K562 (cell line): Measurements from ENCODE around the gene ODC1. TPM values are rescaled to one million over a fixed set of nuclear protein-coding genes. Genes with fewer than 3 reads are reported as not detected.
A peak's percentile ranks its signal among the peaks of the same experiment; 100 is the strongest.

Experiments
- ATAC-seq: fragments of 200-7000 bp; cut with Tn5 transposase; 3 replicates; pipeline ENCODE4 v1.9.1; 2020; ENCODE audit warnings: moderate library complexity
- BruUV-seq: library from RNA; stranded (reverse); fragments of 400-500 nt; replicated peaks from 2 replicates; lab custom pipeline; 2021; lab: Mats Ljungman, UMichigan
- CTCF ChIA-PET: fragments of 300-600 bp; formaldehyde crosslinking; extraction: SDS; loops from one replicate; lab custom pipeline; 2021; ENCODE audit warnings: low intra/inter-chr PET ratio; lab: Yijun Ruan, JAX
- POLR2A ChIA-PET: fragments of 300-600, 350-650 bp; sonication (Branson Sonifier 250); formaldehyde crosslinking; extraction: SDS; loops from one replicate; lab custom pipeline; 2021; ENCODE audit warnings: antibody characterized with exemption, inconsistent platforms; lab: Yijun Ruan, JAX
- DNase-seq, 4 experiments: peaks; one replicate each; pipeline versions ENCODE4 v3.0.0 to v3.0.0-alpha.2; 2011 to 2018; ENCODE audit warnings: low spot score in 3 of 4, mixed read lengths in 3 of 4; ENCODE audit errors: extremely low read depth in 1 of 4
- FAIRE-seq: peaks from 2 replicates; lab custom pipeline; 2011; peaks lifted over from hg19 to GRCh38; lab: Jason Lieb, UNC
- H2AFZ ChIP-seq: 2 replicates; pipeline ENCODE4 v1.6.0; 2011; ENCODE audit warnings: low read depth, low read length, control low read depth, inconsistent platforms
- H3K27ac ChIP-seq: fragments of 200-600 bp; 3 replicates; pipeline ENCODE4 v1.8.0; 2011; ENCODE audit warnings: low read depth, mild to moderate bottlenecking, control low read depth, inconsistent platforms, low read length, moderate library complexity, mixed read lengths; ENCODE audit errors: extremely low read depth
- H3K27me3 ChIP-seq, 2 experiments: fragments of 300-600 bp in 1 of 2; 2 replicates in 1 of 2; 3 replicates in 1 of 2; pipeline versions ENCODE4 v1.6.0 to v1.8.0; 2011; ENCODE audit warnings: inconsistent platforms in 2 of 2, low read length in 2 of 2, mild to moderate bottlenecking in 1 of 2, mixed read lengths in 1 of 2, moderate library complexity in 1 of 2; ENCODE audit not compliant: control insufficient read depth in 2 of 2, insufficient read depth in 2 of 2
- H3K36me3 ChIP-seq: fragments of 300-600 bp; 3 replicates; pipeline ENCODE4 v1.8.0; 2011; ENCODE audit warnings: mild to moderate bottlenecking, low read length, inconsistent platforms; ENCODE audit not compliant: control insufficient read depth, insufficient read depth
- H3K4me1 ChIP-seq, 2 experiments: fragments of 200-600 bp in 1 of 2; replicated peaks in 1 of 2; 2 replicates in 1 of 2; 3 replicates in 1 of 2; pipeline versions ENCODE4 v1.5.1 to v1.8.0; 2011; ENCODE audit warnings: inconsistent platforms in 2 of 2, low read length in 2 of 2, mild to moderate bottlenecking in 1 of 2, mixed read lengths in 1 of 2, moderate library complexity in 1 of 2; ENCODE audit not compliant: control insufficient read depth in 2 of 2, insufficient read depth in 2 of 2
- H3K4me2 ChIP-seq: 2 replicates; pipeline ENCODE4 v1.6.1; 2011; ENCODE audit warnings: low read length, control low read depth, inconsistent platforms, mixed read lengths; ENCODE audit not compliant: insufficient read depth
- H3K4me3 ChIP-seq: fragments of 200-600 bp; sonication (generic), shearing (Covaris generic); 2 replicates; pipeline ENCODE4 v1.5.1; 2016; ENCODE audit warnings: control low read depth, inconsistent platforms
- H3K79me2 ChIP-seq: fragments of 200-600 bp; 3 replicates; pipeline ENCODE4 v1.8.0; 2011; ENCODE audit warnings: low read length, inconsistent platforms; ENCODE audit not compliant: control insufficient read depth, insufficient read depth
- H3K9ac ChIP-seq, 2 experiments: 2 replicates each; pipeline versions ENCODE4 v1.6.0 to v1.6.1; 2011; ENCODE audit warnings: low read depth in 2 of 2, low read length in 2 of 2, control low read depth in 1 of 2, inconsistent platforms in 1 of 2, mild to moderate bottlenecking in 1 of 2, mixed read lengths in 1 of 2; ENCODE audit not compliant: insufficient read depth in 1 of 2
- H3K9me1 ChIP-seq: one replicate; pipeline ENCODE4 v1.6.0; 2011; ENCODE audit warnings: inconsistent platforms, mild to moderate bottlenecking, low read length, moderate library complexity; ENCODE audit not compliant: control insufficient read depth, insufficient read depth
- H3K9me3 ChIP-seq: replicated peaks from 2 replicates; pipeline ENCODE4 v1.5.1; 2011; ENCODE audit warnings: low read depth, low read length, inconsistent platforms; ENCODE audit not compliant: control insufficient read depth, insufficient read depth
- H4K20me1 ChIP-seq: replicated peaks from 2 replicates; pipeline ENCODE4 v1.6.1; 2011; ENCODE audit warnings: low read length, inconsistent platforms, mixed read lengths; ENCODE audit not compliant: control insufficient read depth, insufficient read depth
- CREB3L1 ChIP-seq: fragments of 450-650 bp; IDR thresholded peaks from 2 replicates; pipeline ENCODE4 v1.6.1; 2014; ENCODE audit warnings: low read depth, mild to moderate bottlenecking, moderate library complexity, borderline replicate concordance
- ERF ChIP-seq: fragments of 450-650 bp; formaldehyde crosslinking; IDR thresholded peaks from 2 replicates; pipeline ENCODE4 v1.4.0; 2020; ENCODE audit warnings: mild to moderate bottlenecking, mixed read lengths
- FIP1L1 ChIP-seq: fragments of 200-400 bp; formaldehyde crosslinking; IDR thresholded peaks from 2 replicates; pipeline ENCODE4 v1.6.1; 2018; ENCODE audit warnings: mild to moderate bottlenecking, low read depth, low read length; ENCODE audit not compliant: poor library complexity, severe bottlenecking
- MTA3 ChIP-seq: fragments of 450-650 bp; formaldehyde crosslinking; IDR thresholded peaks from 2 replicates; pipeline ENCODE4 v1.6.1; 2017; ENCODE audit warnings: mild to moderate bottlenecking, borderline replicate concordance
- NELFE ChIP-seq: IDR thresholded peaks from 2 replicates; pipeline ENCODE4 v1.6.1; 2011; ENCODE audit warnings: mild to moderate bottlenecking; ENCODE audit not compliant: insufficient read depth, insufficient read length
- NR2C2 ChIP-seq, 2 experiments: fragments of 200-800 bp in 1 of 2; sonication (Bioruptor generic) in 1 of 2; sonication (generic) in 1 of 2; formaldehyde crosslinking in 1 of 2; IDR thresholded peaks; 2 replicates each; pipeline versions ENCODE4 v1.6.1 to v1.8.0; 2016 to 2022; ENCODE audit warnings: mild to moderate bottlenecking in 1 of 2, missing compliant biosample characterization in 1 of 2, missing genetic modification characterization in 1 of 2, missing genetic modification reagents in 1 of 2
- RB1 ChIP-seq: fragments of 450-650 bp; IDR thresholded peaks from 2 replicates; pipeline ENCODE4 v1.6.1; 2017; ENCODE audit warnings: low read depth, mild to moderate bottlenecking
- SMAD4 ChIP-seq: fragments of 250-450 bp; sonication (Bioruptor Pico); conservative IDR thresholded peaks from 2 replicates; pipeline ENCODE4 v1.8.0; 2021; ENCODE audit warnings: inconsistent platforms, mild to moderate bottlenecking, moderate library complexity
- WHSC1 ChIP-seq: IDR thresholded peaks from one replicate; pipeline ENCODE4 v1.6.1; 2012; ENCODE audit warnings: low read length, control low read depth, inconsistent platforms
- ZC3H4 ChIP-seq: sonication (generic); formaldehyde crosslinking; IDR thresholded peaks from 2 replicates; pipeline ENCODE4 v1.9.0; 2021; ENCODE audit warnings: missing genetic modification reagents, borderline replicate concordance
- ZNF431 ChIP-seq: sonication (generic); formaldehyde crosslinking; IDR thresholded peaks from 2 replicates; pipeline ENCODE4 v1.8.0; 2022; ENCODE audit warnings: mild to moderate bottlenecking, missing genetic modification reagents
- ZNF449 ChIP-seq: fragments of 250-450 bp; sonication (Bioruptor Pico); IDR thresholded peaks from 2 replicates; pipeline ENCODE4 v1.8.0; 2022; ENCODE audit warnings: moderate library complexity, mild to moderate bottlenecking, inconsistent platforms
- ZSCAN32 ChIP-seq: fragments of 450-650 bp; formaldehyde crosslinking; IDR thresholded peaks from 2 replicates; pipeline ENCODE4 v1.4.0; 2020; ENCODE audit warnings: mild to moderate bottlenecking, moderate library complexity
- WGBS: fragments of 100-300 bp; shearing (Covaris generic); methylation state at CpG from one replicate; pipeline ENCODE4 v1.1.6; 2016; ENCODE audit warnings: low coverage, mixed read lengths; ENCODE audit not compliant: insufficient coverage; ENCODE audit errors: missing lambda C conversion rate; 5-methylcytosine and 5-hydroxymethylcytosine counted together
- in situ Hi-C: fragments of 300-500 bp; cut with MboI; formaldehyde crosslinking; loops from 4 replicates; pipeline ENCODE4 v1.15.0; 2018; ENCODE audit warnings: inconsistent platforms, mixed read lengths
- intact Hi-C: fragments of 100-400 bp; cut with micrococcal nuclease; formaldehyde crosslinking; loops from 2 replicates; pipeline ENCODE4 v1.14.2; 2022
- polyA plus RNA-seq, 8 experiments: library from polyadenylated mRNA; depleted of rRNA in 4 of 8; stranded (reverse) in 5 of 8; unstranded in 3 of 8; fragments of >200 nt; fragmentation: Nextera tagmentation in 2 of 8; fragmentation: Illumina TruSeq in 1 of 8; extraction: Ambion mirVana in 2 of 8; extraction: Trizol in 1 of 8; gene quantifications; 2 replicates each; pipeline versions ENCODE4 v1.2.1 to v1.2.3, GENCODE V29; 2011 to 2014; ENCODE audit warnings: inconsistent platforms in 1 of 8, missing spikeins in 1 of 8
- total RNA-seq, 7 experiments: library from RNA; depleted of rRNA in 6 of 7; stranded (reverse); fragments of >200 nt in 6 of 7; fragmentation: Illumina TruSeq in 2 of 7; extraction: Trizol in 2 of 7; gene quantifications; 2 replicates each; pipeline versions ENCODE4 v1.2.1 to v1.2.3, GENCODE V29; 2011 to 2021; ENCODE audit warnings: low replicate concordance in 1 of 7
- TF ChIP-seq, protein P1 (sequence below), 2 experiments: fragments of 250-450 bp in 1 of 2; fragments of 450-650 bp in 1 of 2; sonication (Bioruptor Pico) in 1 of 2; IDR thresholded peaks; 2 replicates each; pipeline versions ENCODE4 v1.6.1 to v1.8.0; 2016 to 2021; ENCODE audit warnings: mild to moderate bottlenecking in 2 of 2, moderate library complexity in 2 of 2, missing compliant biosample characterization in 1 of 2, missing genetic modification characterization in 1 of 2

The ODC1 gene
- total and polyA plus RNA-seq, 9 of the 15 experiments (the other 6 are each of a cell fraction or from before 2014, with no cell fraction given): 142 to 563 (median 457) TPM

GRCh38 chr2:10447895-10448575 is at the start of gene ODC1 (continued):
- TF ChIP-seq ZNF431 (CRISPR knock-in tag): peak; percentile 79
- TF ChIP-seq CREB3L1: peak; percentile 71; the same call in 1 of the 2 replicates
- peak; percentile 52; the same call in 1 of the 2 replicates for TF ChIP-seq ZSCAN32 (CRISPR knock-in tag)
- peak; percentile 92 for TF ChIP-seq FIP1L1
- TF ChIP-seq NELFE: peak; percentile 59
- TF ChIP-seq ZC3H4 (CRISPR knock-in tag): peak; percentile 70; the same call in 1 of the 2 replicates
- TF ChIP-seq SMAD4: peak; percentile 94
- peak; percentile 84 for TF ChIP-seq RB1

GRCh38 chr2:10497797-10498251 is 49.7 kb upstream of the ODC1 start:
- H3K27ac ChIP-seq: no peak overlapping the region
- no peaks in the 10 kb centered on the region for H3K9me3 ChIP-seq
- ChIA-PET CTCF (no interaction called here), POLR2A (interaction anchor here (0.6 to 1.9 kb wide), 4 partner anchors 15 to 291 kb away, joined by 3 to 6 read pairs (median 4); no protein-coding TSS in a partner anchor)
- H3K9ac ChIP-seq: peak overlapping the region in 1 of 2 experiments; percentile 48; a peak in 1 of 4 replicates
- intact Hi-C loops: no loop called here
- H3K36me3 ChIP-seq: no peaks in the 10 kb centered on the region
- peaks cover 0 to 26% of the 10 kb centered on the region in 2 experiments; a peak in 2 of 5 replicates for H3K4me1 ChIP-seq
- H3K4me2 ChIP-seq: peak overlapping the region; percentile 27; the same call in 1 of the 2 replicates
- H3K4me3 ChIP-seq: no peak overlapping the region
- in situ Hi-C loops: no loop called here
- peaks cover 69 to 89% of the 10 kb centered on the region in 2 experiments for H3K27me3 ChIP-seq
- FAIRE-seq (no peak), DNase-seq (peak; percentile 73 to 90 (median 83)), ATAC-seq (peak; percentile 79)
- peaks cover 24% of the 10 kb centered on the region; the same call in 1 of the 2 replicates for H4K20me1 ChIP-seq
- H3K79me2 ChIP-seq: no peaks in the 10 kb centered on the region
- 4% methylated on average over 20 of the region's 24 CpGs for WGBS
- H3K9me1 ChIP-seq: no peaks in the 10 kb centered on the region
- H2AFZ ChIP-seq: no peak overlapping the region
- BruUV-seq: no TSS peak
- TF ChIP-seq MTA3 (0 out of 2 replicates have a peak, but pooled peaks have one; percentile 47), ZNF449 (no peak), ERF (CRISPR knock-in tag) (no peak), WHSC1 (no peak), NR2C2 (CRISPR knock-in tag; IDR thresholded peaks at IDR 0.05) (0 out of 2 replicates have a peak, but pooled peaks have one; percentile 60), NR2C2 (tag; IDR thresholded peaks at IDR 0.05) (no peak)
- TF ChIP-seq, protein P1, sequence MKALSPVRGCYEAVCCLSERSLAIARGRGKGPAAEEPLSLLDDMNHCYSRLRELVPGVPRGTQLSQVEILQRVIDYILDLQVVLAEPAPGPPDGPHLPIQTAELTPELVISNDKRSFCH (CRISPR knock-in tag; IDR thresholded peaks at IDR 0.05): no peak
- TF ChIP-seq, protein P1 (tag; IDR thresholded peaks at IDR 0.05): no peak
